Activated CD4-positive, alpha-beta T cell treated with anti-CD3 and anti-CD28 coated beads for 48 hours (primary cell): ENCODE measurements around the gene ZER1.
"Not testable (repeated sequence)": the region's sequence is repeated elsewhere in the genome, so short reads cannot be mapped to it uniquely, and the experiment has no call there.

Experiments
- DNase-seq: peaks from one replicate; pipeline ENCODE4 v3.0.0-alpha.2; 2020

ZER1 gene

DNA sequence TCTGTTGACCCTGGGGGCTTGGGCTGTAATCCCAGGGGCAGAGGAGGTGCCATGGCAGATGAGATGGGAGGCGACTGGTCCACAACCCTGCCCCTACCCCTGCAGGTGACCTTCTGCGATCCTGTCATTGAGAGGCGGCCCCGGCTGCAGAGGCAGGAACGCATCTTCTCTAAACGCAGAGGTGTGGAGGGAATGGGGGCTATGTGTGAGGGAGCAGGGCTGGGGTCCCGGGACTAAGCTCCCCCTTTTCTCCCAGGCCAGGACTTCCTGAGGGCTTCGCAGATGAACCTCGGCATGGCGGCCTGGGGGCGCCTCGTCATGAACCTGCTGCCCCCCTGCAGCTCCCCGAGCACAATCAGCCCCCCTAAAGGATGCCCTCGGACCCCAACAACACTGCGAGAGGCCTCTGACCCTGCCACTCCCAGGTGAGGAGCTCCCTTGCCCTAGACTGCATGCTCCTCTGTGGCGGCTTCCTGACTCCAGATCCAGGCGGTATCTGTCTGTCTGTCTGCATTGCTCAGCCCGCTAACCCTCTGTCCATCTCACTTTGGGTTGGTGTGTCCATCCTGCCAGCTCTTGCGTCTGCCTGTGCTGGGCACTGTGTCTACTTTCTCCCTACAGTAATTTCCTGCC is 57.7 kb downstream of the ZER1 start:
- DNase-seq = no peak

DNA sequence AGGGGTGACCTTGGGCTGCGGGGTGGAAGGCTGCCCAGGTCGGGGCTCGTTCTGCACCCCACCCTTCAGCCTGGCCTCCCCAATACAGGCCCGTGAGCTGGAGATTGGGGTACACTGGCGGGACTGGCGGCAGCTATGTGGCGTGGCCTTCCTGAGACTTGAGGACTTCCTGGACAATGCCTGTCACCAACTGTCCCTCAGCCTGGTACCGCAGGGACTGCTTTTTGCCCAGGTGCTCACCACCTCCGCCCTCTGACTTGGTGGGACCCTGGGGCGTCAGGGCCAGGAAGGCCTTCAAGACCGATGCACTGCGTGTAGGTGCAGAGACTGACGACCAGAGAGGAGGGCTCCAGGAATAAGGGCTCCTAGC is 58.3 kb downstream of the ZER1 start:
- no peak for DNase-seq

DNA sequence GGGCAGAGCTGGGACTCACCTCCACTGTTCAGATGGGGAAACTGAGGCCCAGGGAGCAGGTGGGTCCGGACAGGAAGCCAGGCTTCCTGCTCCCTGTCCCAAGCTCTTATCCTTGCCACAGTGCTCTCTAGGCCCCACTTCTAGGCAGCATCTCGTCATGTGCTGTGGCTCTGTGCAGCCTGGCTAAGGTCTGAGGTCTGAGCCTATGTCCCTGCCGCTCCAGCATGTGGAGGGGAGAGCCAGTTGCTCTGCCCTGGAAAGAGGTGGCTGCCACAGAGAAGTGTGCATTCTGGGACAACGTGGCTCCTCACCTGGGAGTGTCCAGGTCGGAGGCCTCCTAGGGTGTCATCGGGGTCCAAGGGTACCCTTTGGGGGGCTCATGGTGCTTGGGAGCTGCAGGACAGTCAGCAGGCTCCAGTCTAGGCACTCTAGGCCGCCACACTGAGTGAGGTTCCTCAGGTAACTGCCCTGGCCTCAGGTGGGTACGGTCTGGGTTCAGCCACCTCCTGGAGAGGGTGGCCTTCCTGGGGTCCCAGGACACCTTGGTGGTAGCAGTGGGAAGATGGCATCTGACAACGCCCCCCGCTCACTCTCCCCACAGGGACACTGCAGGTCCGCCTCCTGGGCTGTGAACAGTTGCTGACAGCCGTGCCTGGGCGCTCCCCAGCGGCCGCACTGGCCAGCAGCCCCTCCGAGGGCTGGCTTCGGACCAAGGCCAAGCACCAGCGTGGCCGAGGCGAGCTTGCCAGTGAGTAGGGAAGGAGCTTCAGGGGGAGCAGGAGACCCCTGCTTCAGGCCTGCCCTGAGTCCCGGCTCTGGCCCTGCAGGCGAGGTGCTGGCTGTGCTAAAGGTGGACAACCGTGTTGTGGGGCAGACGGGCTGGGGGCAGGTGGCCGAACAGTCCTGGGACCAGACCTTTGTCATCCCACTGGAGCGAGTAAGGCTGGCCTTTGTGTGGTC is 59.0 kb downstream of the ZER1 start:
- no peak for DNase-seq

DNA sequence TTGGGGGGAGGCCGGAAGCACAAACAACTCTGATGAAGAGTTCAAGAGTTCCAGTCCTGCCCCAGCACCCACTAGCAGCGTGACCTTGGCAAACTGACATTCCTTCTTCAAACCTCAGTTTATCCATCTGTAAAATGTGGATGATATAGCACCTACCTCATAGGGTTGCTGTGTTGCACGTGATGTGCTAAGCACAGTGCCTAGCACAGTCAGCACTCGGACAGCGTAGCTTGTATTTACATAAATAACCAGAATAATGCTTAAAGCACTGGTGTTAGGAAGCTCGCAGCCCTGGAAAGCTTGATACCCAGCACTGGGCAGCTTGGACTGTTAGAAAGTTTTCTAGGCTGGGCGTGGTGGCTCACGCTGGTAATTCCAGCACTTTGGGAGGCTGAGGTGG is 64.3 kb downstream of the ZER1 start:
- no peak for DNase-seq

DNA sequence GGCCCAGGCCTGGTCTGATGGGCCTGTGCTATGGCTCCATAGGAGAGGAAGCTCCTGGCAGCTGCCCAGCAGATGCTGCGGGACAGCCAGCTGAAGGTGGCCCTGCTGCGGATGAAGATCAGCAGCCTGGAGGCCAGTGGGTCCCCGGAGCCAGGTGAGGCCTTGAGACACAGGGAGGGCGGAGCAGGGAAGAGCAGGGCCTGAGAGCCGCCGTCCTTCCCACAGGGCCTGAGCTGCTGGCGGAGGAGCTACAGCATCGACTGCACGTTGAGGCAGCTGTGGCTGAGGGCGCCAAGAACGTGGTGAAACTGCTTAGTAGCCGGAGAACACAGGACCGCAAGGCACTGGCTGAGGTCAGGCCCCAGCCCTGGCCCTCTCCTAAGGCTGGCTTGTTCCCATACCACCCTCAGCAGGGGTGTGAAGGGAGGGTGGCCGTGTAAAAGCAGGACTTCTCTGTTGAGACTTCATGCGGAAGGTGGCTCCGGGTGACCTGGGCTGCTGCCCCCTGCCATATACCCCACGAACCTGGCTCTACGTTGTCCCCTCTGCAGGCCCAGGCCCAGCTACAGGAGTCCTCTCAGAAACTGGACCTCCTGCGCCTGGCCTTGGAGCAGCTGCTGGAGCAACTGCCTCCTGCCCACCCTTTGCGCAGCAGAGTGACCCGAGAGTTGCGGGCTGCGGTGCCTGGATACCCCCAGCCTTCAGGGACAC is 64.9 kb downstream of the ZER1 start:
- no peak for DNase-seq

DNA sequence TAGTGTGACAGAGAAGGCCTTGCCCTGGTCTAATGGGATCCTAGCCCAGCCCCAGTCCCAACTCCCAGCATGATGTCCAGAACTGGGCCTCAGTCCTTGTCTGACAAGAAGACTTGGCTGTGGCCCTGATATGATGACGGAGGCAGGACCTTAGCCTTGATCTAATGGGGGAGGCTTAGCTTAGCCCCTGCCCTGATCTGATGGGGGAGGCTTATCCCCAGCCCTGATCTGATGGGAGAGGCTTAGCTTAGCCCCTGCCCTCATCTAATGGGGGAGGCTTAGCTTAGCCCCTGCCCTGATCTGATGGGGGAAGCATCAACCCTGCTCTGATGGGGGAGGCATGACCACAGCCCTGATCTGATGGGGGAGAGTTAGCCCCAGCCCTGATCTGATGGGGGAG is 65.7 kb downstream of the ZER1 start:
- DNase-seq = no peak

DNA sequence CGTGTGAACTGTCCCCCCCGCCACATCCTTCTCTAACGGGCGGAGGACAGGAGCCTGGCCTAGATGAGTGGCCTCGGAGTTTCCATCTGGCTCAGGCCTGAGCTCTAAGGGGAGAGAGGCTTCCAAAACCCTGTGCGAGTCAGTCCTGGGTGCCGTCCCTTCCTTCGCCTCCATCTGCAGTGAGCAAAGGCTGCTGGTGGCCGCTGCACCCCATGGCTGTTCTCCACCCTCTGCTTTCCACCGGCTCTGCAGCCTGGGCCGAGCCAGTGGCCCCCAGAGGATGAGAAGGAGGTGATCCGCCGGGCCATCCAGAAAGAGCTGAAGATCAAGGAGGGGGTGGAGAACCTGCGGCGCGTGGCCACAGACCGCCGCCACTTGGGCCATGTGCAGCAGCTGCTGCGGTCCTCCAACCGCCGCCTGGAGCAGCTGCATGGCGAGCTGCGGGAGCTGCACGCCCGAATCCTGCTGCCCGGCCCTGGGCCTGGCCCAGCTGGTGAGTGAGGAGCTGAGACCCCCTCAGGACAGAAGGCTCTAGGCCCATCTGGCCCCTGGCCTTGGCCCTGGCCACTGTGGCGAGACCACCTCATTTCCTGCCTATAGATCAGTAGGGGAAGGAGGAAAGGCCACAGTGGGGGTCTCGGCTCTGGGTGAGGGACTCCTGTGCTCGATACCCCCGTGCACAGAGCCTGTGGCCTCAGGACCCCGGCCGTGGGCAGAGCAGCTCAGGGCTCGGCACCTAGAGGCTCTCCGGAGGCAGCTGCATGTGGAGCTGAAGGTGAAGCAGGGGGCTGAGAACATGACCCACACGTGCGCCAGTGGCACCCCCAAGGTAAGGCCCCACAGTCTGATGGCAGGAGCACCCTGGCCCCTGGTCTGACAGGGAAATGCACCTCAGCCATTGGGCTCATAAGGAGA is 66.4 kb downstream of the ZER1 start:
- DNase-seq = no peak

DNA sequence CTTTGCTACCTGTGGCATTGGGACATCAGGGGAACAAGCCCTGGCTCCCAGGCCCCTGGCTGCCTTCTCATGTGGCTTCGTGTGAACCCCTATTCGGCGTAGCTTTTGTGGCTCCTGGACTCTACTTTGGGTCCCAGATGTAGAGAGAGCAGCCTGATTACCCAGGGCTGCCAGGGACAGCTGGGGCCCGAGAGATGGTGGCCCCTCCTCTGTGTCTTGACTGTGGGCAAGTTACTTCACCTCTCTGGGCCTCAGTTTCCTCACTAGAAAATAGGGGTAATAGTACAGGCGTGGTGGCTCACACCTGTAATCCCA is 67.4 kb downstream of the ZER1 start:
- no peak for DNase-seq

DNA sequence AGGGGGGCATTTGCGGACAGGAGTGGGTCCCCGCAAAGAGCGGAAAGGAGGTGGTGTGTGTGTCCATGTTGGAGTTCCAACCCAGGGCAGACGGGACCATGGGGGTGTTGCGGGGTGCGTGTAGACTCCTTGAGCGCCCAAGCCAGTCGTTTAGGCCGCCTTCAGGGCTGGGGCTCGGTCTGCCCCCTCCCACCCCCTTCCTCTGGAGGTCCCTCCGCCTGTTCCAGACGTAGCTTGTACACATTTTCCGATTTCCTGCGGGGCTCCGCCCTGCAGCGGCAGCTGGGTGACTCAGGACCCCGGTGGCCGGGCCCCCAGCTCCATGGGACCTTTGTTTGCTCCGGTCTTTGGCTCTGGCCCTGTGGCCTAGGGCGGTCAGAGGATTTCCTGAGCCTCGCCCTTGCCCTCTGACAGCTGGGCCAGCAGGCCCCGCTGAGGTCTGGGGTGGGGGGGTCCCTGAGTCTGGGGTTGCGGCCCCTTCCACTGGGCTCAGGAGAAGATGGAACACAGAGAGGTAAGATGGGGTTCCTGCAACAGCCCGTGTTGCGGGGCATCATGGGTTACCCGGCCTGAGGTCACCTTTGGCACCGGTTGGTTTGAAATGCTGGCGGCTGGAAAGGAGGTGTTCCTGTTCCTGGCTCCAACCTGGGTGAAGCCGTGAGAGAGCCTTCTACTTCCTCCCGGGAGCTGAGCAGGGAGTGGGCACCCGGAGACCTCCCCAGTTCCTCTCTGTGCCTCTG is 67.9 kb downstream of the ZER1 start:
- DNase-seq = peak; percentile 42

DNA sequence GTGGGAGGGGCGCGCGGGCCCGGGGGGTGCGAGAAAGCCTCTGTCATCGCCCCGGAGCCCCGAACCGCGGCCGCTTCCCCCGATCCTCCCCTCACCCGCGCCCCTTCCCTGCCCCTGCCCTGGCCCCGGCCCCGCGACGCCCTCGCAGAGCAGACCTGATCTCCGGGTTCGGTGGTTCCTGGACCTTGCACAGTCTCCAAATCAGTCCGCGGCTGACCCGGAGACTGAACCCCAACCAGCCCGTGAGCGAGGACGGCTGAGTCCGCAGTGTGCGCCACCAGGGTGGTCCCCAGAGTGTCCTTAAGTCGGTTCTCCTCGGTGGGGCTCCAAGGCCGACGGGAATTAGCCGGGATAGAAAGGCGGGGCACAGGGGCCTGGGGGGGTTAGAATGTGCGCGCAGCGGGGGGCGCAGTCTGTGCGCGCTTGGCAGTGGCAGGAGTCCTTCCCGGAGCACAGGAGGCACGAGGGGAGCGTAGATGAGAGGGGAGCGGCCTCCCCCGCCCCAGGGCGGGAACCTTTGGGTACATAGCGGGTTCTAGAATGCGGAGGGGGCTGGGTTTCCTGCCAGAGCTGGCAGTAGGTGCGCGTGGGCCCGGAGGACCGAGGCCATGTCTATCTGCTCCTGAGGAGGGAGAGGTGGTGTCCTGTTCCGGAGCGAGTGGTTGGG is 68.6 kb downstream of the ZER1 start:
- peak; percentile 64 for DNase-seq

DNA sequence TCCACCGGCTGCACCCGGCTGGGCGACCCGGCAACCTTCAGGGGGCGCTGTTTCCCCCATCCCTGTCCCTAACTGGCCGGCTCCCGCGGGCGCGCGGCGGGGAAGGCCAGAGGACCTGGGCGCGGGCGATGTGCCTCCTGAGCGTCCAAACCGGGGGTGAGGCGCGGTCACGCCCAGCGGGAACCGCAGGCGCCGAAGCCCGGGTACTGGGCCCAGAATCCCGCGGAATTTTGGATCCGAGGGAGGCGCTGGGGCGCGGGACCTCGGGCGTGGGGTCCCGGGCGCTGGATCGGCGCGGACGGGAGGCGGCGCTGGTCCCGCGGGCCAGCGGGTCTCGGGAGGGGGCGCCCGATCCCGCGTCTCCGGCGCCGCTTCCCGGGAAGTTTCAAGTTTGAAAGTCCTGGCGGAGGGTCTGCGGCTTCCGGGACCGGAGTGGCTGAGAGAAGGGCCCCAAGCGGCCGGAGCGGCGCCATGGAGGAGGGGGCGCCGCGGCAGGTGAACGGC is 69.2 kb downstream of the ZER1 start, which contains the start of gene PKN3:
Gene PKN3, plus strand, starts transcription at position 59 of the 504 bp plus-strand sequence. Its CDS starts 413 bp downstream, at position 472.
- peak; percentile 93 for DNase-seq

DNA sequence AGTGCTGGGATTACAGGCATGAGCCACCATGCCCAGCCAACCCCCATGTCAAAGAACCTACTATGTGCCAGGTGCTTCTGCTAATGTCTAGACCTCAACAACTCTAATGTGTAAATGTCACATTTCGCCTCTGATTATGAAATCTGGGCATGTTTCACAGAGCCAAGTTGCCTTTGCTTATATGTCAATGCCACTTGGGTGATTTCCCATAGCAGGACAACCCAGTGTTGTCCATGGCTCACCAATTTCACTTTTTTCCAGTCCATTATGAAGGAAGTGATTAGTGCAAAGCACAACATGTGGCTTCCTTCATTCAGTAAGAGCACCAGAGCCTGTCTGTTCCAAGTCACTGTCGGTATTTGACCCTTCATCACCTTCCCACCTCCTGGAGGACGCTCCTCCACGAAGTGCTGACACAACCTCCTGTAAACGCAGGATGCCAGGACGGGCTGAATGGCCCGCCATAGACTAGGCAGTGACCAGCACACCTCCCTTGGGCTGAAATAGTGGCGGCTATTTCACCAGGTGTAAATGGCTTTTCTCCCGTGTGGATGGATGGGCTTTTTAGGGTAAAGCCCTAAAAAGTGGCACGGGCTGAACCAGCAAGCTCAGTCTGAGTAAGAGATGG is 70.4 kb downstream of the ZER1 start:
- no peak for DNase-seq

DNA sequence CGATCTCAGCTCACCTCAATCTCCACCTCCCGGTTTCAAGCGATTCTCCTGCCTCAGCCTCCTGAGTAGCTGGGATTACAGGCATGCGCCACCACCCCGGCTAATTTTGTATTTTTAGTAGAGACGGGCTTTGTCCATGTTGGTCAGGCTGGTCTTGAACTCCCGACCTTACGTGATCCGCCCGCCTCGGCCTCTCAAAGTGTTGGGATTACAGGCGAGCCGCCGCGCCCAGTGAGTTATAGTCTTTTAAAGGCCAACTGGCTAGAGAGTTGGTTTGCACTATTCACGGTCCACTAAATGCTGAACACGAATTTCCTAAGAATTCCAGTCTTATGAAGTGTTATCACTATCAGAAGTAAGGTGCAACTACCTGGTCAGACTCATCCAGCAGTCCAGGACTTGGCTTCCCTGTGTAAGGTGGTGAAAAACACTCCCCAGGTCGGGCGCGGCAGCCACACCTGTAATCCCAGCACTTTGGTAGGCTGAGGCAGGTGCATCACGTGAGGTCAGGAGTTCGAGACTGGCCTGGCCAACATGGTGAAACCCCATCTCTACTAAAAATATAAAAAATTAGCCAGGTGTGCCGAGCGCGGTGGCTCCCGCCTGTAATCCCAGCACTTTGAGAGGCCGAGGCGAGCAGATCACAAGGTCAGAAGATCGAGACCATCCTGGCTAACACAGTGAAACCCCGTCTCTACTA is 72.5 kb downstream of the ZER1 start:
- DNase-seq = not testable (repeated sequence)

DNA sequence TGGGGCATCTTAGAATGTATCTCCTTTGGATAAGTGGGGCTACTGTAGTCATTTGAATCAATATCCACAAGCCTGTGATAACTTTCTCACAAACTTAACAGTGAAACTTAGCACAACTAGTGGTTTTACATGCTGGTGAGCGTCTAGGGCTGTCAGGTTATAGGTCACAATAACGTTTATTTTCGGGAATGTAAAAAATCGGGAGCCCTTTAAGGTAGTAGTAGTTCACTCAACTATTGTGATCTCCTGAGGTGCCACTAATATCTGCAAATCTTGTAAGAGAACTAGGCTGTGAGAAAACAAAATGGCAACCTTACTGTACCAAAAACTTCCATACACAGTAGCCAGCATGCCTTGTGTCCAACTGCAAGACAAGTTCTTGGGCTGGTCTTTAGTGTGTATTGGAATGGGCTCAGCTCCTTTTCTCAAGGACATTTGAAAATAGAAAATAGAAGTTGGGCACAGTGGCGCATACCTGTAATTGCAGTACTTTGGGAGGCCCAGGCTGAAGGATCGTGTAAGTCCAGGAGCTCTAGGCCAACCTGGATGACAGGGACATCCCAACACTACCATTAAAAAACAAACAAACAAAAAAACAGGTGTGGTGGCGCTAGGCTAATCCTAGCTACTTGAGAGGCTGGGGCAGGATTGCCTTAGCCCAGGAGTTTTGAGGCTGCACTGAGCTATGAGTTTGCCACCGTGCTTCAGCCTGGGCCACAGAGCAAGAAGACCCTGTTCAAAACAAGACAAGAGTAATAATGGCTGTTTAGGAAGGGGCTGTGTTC is 74.6 kb downstream of the ZER1 start:
- no peak for DNase-seq

DNA sequence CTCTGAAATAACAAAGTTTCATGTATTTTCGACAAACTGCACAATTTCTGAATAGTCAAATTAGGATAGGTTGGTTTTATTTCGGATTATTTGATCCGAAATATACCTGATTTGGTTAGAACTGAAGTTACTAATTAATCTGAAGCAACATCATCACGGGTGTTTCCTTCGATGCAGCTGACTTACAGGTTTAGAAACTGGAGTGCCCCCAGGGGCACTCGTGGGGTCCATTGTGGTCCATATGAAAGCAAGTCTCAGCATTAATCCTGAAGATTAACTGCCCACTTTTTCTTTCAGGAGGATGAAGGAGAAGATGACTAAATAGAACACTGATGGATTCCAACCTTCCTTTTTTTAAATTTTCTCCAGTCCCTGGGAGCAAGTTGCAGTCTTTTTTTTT is 77.4 kb downstream of the ZER1 start:
- no peak for DNase-seq

DNA sequence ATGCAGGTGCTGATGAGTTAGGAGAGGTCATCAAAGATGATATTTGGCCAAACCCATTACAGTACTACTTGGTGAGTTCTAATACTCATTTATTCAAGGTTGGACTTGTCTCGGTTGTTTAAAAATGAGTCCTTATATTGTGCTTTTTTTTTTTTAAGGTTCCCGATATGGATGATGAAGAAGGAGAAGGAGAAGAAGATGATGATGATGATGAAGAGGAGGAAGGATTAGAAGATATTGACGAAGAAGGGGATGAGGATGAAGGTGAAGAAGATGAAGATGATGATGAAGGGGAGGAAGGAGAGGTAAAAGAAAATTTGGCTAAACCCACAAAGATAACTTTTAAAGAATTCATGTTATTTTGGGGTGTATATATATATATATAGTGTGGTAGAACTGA is 78.0 kb downstream of the ZER1 start:
- DNase-seq = not testable (repeated sequence)

DNA sequence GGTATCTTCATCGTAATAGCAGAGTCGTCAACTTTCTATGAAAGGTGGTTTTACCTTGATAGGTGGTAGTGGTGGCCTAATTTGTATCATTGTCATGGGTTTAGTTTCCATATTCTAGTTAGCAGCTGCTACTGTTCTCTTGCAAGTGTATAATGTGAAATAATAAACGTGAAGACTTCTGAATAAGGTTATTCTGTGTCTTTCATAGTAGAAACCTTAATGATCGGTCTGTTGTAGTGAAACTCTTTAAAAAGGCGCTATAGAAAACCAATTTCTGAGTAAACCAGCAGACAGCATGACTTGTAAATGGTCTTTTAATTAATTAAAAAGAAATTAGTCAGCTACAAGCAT is 81.1 kb downstream of the ZER1 start:
- no peak for DNase-seq

DNA sequence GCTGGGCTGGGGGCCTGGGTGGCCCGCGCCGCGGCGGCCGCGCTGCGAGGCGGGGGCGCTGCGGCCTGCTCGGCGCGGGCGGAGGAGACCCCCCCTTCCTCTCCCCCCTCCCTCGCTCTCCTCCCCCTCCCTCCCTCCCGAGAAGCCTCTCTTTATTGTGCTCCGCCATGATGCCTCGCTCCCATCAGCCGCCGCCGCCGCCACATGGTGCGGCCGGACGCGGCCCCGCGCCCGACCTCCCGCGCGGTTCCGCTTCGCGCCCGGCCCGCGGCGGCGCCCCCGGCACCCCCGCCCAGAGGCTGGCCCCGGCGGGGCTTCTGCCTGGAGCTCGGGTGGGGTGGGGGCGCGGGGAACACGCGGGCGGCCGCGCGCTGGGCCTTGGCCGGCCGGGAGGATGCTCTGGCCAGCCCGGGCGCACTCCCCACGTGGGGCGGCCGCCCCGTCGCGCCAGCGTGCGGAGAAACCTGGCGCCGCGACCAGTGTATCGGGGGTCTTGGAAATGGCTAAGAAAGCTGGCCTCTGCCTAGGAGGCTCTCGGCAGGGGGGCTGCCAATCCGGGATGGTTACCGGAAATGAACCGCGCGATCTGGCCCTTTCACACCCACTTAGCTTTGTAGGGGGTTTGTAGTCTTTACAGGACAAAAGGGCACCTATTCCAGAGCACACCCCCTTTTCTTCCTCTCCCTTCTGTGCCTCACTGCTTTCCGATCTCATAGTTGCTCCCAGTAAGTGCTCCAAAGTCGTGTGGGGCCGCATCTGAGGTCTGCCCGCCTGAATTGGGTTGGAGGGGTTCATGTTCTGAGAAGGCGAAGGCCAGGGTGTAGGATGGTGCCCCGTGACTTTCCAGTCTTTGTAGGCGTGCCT is 81.7 kb downstream of the ZER1 start:
- peak; percentile 53 for DNase-seq
